ENCODE data around the gene STON2.

The STON2 gene

GRCh38 chr14:81394739-81395138 is 5.4 kb downstream of the STON2 start:
- H3K9me2 ChIP-seq (replicated peaks; ENCODE audit: insufficient read depth, low read length): no peaks in the 10 kb centered on the region
- no peaks in the 10 kb centered on the region for H3K27me3 ChIP-seq (ENCODE audit: low read length)
- TF ChIP-seq CTCF (IDR thresholded peaks at IDR 0.05; ENCODE audit: insufficient read depth, low read length, poor library complexity, severe bottlenecking) (no peak), EZH2phosphoT487 (conservative IDR thresholded peaks at IDR 0.05; ENCODE audit: low read length) (no peak)
- H3K9me3 ChIP-seq (ENCODE audit: insufficient read depth, low read length): no peaks in the 10 kb centered on the region
- no peaks in the 10 kb centered on the region for H3F3A ChIP-seq (ENCODE audit: insufficient read depth)
- no peaks in the 10 kb centered on the region for H3K36me3 ChIP-seq (ENCODE audit: low read length)
- H4K20me1 ChIP-seq (ENCODE audit: low read depth, low read length): no peaks in the 10 kb centered on the region
- H3K79me2 ChIP-seq (ENCODE audit: insufficient read depth, low read length): no peaks in the 10 kb centered on the region
- no peak overlapping the region for H3K27ac ChIP-seq (ENCODE audit: low read depth, low read length)
- no peak overlapping the region for H3K4me3 ChIP-seq (ENCODE audit: insufficient read depth, low read length, poor library complexity, severe bottlenecking)
- no peak overlapping the region for H3K9ac ChIP-seq (ENCODE audit: low read length)
- H3K4me2 ChIP-seq (ENCODE audit: low read depth, low read length, poor library complexity, severe bottlenecking): no peak overlapping the region
- H2AFZ ChIP-seq (ENCODE audit: low read depth, low read length, severe bottlenecking): no peak overlapping the region

- no peak overlapping the region for H3K9ac ChIP-seq (ENCODE audit: low read length)
- H4K20me1 ChIP-seq (ENCODE audit: low read depth, low read length): no peaks in the 10 kb centered on the region
- no peak overlapping the region for H2AFZ ChIP-seq (ENCODE audit: low read depth, low read length, severe bottlenecking)
- no peaks in the 10 kb centered on the region for H3F3A ChIP-seq (ENCODE audit: insufficient read depth)
- H3K36me3 ChIP-seq (ENCODE audit: low read length): no peaks in the 10 kb centered on the region
- H3K9me2 ChIP-seq (replicated peaks; ENCODE audit: insufficient read depth, low read length): no peaks in the 10 kb centered on the region
- H3K4me3 ChIP-seq (ENCODE audit: insufficient read depth, low read length, poor library complexity, severe bottlenecking): no peak overlapping the region
- H3K27ac ChIP-seq (ENCODE audit: low read depth, low read length): no peak overlapping the region
- TF ChIP-seq EZH2phosphoT487 (conservative IDR thresholded peaks at IDR 0.05; ENCODE audit: low read length) (no peak), CTCF (IDR thresholded peaks at IDR 0.05; ENCODE audit: insufficient read depth, low read length, poor library complexity, severe bottlenecking) (no peak)
- H3K79me2 ChIP-seq (ENCODE audit: insufficient read depth, low read length): no peaks in the 10 kb centered on the region
- no peaks in the 10 kb centered on the region for H3K9me3 ChIP-seq (ENCODE audit: insufficient read depth, low read length)
- no peak overlapping the region for H3K4me2 ChIP-seq (ENCODE audit: low read depth, low read length, poor library complexity, severe bottlenecking)
- H3K27me3 ChIP-seq (ENCODE audit: low read length): no peaks in the 10 kb centered on the region
These were observed 7.0 kb downstream of the STON2 start for GRCh38 chr14:81392976-81393643.

GRCh38 chr14:81392052-81392451 is 8.1 kb downstream of the STON2 start:
- Histone ChIP-seq H3K27ac (ENCODE audit: low read depth, low read length) (no peak overlapping the region), H3K9me3 (ENCODE audit: insufficient read depth, low read length) (no peaks in the 10 kb centered on the region), H3K36me3 (ENCODE audit: low read length) (no peaks in the 10 kb centered on the region), H3K27me3 (ENCODE audit: low read length) (no peaks in the 10 kb centered on the region), H3F3A (ENCODE audit: insufficient read depth) (no peaks in the 10 kb centered on the region), H2AFZ (ENCODE audit: low read depth, low read length, severe bottlenecking) (no peak overlapping the region), H3K9ac (ENCODE audit: low read length) (no peak overlapping the region), H3K79me2 (ENCODE audit: insufficient read depth, low read length) (no peaks in the 10 kb centered on the region), H3K9me2 (replicated peaks; ENCODE audit: insufficient read depth, low read length) (no peaks in the 10 kb centered on the region), H3K4me3 (ENCODE audit: insufficient read depth, low read length, poor library complexity, severe bottlenecking) (no peak overlapping the region), H3K4me2 (ENCODE audit: low read depth, low read length, poor library complexity, severe bottlenecking) (no peak overlapping the region), H4K20me1 (ENCODE audit: low read depth, low read length) (no peaks in the 10 kb centered on the region)
- TF ChIP-seq EZH2phosphoT487 (conservative IDR thresholded peaks at IDR 0.05; ENCODE audit: low read length) (no peak), CTCF (IDR thresholded peaks at IDR 0.05; ENCODE audit: insufficient read depth, low read length, poor library complexity, severe bottlenecking) (no peak)
